ENCODE data around the gene KIAA1958.

KIAA1958 gene

DNA sequence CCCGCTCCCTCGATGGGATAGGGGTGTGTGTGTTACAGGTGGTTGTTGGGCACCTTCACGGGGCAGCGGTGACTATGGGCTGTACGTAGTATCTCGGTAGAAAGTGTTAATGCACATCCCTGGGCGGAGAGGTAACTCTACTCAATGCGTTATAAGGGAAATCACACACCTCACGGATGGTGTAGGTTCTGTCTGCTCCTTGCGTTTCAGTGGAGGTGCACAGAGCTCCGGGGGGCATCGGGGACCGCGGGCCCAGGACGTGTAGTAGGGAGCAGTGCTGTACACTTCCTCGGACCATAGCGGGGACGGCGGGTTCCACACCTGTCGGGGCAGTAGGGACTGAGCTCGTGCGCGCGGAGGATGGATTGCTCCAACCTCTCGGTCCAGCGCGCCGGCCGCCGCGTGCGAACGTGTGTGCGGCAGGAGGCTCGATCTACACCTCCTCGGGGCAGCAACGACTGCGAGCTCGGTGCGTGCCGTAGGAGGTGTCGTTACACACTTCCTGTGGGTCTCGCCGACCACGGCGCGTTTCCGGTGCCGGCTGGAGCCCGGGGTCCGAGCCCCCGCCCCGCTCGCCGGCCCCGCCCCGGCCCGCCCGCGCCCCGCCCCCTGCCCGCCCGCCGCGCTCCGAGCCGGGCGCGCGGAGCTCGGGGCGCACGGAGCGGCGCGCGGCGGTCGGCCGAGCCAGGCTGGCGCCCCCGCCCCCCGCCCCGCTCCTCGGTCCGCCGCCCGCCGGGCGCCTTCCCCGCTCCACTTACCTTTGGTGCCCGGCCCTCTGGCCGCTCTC, at the start of gene KIAA1958:
Gene KIAA1958 (plus strand): TSS at position 607 of the 787 bp plus-strand sequence. CDS start 87,254 bp downstream, outside the sequence.
- peak; percentile 9 for DNase-seq

- no peak for DNase-seq
Observed at GRCh38 chr9:112437406-112437805, 49.2 kb upstream of the KIAA1958 start.

DNA sequence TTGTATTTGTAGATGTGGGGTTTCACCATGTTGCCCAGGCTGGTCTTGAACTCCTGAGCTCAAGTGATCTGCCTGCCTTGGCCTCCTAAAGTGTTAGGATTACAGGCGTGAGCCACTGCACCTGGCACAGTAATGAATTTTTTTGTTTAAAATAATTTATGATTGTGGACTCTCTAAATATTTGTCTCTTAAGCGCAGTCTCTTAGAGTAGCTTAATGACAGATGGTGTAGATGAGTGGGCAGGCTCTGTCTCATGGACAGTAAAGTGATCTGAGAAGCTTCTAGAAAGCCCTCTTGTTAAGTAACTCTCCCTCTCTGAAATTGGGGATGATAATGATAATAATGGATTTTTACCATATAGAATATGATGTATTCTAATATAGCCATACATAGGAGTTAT, 47.5 kb upstream of the KIAA1958 start:
- DNase-seq = no peak

DNA sequence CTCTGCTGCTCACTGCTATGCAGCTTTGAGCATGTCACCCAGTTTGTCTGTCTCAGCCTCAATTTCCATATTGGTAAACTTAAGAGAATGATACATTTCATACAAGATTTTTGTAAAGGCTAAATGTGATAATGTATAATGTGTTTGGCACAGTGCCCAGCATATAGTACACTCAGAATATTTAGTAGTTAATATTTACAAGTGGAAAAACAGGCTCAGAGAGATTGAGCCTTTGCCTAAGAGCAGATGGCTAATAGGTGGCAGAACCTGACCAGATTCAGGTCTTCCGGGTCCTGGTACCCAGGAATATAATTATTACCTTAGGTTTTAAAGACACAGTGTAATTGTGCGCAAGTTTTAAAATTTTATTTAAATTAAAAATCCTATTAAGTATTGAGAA, 46.8 kb upstream of the KIAA1958 start:
- no peak for DNase-seq

- DNase-seq = no peak
Observed at GRCh38 chr9:112443200-112443599, 43.4 kb upstream of the KIAA1958 start.

DNA sequence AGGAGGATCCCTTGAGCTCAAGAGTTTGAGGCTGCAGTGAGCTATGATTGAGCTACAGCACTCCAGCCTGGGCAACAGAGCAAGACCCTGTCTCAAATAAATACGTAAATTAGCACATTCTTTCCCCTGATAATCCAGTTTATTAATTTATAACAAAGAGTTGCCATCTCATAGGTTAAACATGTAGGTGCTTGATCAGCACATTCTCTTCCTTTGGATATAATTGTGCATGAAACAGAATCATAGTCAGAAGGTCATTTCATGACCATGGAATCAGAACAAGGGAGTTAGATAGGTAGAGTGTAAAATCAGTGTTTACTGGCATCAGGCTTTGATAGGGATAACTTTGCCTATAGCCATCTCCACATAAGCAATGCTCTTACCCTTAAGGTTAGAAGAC, 43.0 kb upstream of the KIAA1958 start:
- DNase-seq = no peak

DNA sequence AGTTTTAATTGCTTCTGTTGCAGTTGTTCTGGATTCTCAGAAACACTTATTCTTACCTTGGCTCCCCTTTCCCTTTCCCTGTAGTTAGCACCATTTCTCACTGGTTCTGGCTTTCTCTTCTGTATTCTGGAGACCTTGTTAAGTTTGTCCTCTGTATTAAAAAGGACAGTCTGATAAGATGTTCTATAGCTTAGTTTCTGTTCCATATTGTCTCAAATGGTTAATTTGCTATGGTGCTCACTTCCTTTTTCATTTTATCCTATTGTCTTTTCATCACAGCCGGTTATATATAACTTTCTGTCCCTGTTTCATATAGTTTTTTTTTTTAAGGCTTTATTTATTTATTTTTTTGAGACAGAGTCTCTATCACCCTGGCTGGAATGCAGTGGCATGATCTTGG, 41.4 kb upstream of the KIAA1958 start:
- no peak for DNase-seq

DNA sequence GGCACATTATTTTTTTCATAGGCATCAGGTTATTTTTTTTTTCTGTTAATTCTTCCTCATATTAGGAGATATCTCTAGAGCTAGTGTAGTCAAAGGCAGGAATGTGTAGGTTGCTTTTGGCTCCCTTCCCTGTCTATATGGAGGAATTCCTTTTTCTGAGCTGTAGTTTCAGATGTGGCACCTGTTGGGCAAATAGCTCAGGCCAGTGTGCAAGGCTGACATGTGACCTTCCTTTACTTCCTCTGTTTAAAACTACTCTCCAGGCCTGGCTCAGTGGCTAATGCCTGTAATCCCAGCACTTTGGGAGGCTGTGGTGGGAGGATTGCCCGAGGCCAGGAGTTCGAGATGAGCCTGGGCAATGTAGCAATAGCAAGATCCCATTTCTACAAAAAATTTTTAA, 40.5 kb upstream of the KIAA1958 start:
- no peak for DNase-seq

- no peak for DNase-seq
Observed at GRCh38 chr9:112446526-112446925, 40.1 kb upstream of the KIAA1958 start.

GRCh38 chr9:112447283-112447761, 39.3 kb upstream of the KIAA1958 start:
- DNase-seq = no peak

DNA sequence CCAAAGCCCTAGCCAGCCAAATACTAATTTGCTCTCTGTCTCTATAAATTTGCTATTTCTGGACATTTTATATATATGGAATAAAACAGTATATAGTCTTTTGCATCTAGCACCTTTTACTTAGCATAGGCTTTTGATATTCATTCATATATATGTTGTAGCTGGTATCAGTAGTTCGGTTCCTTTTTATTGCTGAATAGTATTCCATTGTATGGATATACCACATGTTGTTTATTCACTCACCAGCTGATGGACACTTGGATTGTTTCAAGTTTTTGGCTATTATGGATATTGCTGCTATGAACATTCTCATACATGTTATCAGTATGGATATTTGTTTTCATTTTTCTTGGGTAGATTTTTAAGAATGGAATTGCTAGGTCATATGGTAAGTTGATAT, 23.8 kb upstream of the KIAA1958 start:
- no peak for DNase-seq

DNA sequence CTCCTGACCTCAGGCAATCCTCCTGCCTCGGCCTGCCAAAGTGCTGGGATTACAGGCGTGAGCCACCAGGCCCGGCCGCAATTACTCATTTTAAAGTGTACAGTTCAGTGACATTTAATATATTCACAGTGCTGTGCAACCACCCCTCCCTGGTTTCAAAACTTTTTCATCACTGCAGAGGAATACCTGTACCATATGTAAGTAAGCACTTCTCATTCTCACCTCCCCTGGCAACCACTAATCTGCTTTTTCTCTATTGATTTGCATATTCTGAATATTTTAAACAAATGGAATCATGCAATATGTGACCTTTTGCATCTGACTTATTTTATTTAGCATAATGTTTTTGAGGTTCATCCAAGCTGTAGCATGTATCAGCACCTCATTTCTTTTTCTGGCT, 21.3 kb upstream of the KIAA1958 start:
- DNase-seq = no peak

GRCh38 chr9:112472996-112473395, 13.6 kb upstream of the KIAA1958 start:
- DNase-seq = no peak

DNA sequence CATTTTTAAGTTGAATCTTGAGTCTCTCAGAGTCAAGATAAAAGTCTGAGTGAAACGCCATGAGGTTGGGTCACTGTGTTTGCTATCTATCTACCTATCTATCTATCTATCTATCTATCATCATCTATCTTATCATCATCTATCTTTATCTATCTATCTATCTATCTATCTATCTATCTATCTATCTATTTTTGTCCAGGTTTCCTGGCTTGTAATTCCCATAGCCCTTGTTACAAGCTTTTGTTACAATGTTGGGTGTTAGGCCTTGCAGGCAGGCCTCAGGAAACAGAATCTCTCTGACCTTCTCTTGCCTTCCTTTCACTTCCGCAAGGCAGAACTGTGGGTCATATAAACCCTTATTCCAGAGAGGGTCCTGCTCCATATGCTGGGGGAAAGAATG, 12.6 kb upstream of the KIAA1958 start:
- DNase-seq = no peak

- DNase-seq = no peak
Observed at GRCh38 chr9:112475318-112475717, 11.3 kb upstream of the KIAA1958 start.

GRCh38 chr9:112477330-112477729, 9.3 kb upstream of the KIAA1958 start:
- DNase-seq = no peak

DNA sequence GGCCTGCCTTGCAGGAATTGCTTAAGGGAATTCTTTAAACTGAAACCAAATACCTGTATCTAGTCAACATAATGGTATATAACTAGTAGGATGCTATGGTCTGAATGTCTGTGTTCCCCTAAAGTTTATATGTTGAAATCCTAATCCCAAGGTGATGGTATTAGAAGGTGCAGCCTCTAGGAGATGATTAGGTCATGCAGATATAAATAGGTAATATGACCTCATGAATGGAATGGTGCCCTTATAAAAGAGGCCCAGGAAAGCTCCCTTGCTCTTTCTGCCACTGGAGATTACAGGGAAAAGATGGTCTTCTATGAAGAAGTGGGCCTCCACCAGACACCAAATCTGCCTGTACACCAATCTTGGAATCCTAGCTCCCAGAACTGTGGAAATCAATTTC, 7.4 kb upstream of the KIAA1958 start:
- no peak for DNase-seq

DNA sequence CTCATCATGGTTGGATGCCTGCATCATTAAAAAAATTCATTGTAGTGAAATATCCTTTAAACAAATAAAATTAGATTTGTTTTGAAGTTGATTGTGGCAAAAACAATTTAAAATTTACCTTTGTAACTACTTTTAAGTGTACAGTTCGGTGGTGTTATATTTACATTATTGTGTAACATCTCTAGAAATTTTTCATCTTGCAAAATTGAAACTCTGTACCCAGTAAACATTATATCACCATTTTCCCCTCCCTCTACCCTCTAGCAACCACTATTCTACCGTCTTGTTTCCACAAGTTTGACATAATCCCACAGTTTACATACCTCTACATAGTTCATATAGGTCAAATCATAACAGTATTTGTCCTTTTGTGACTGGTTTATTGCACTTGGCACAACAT, 2.0 kb upstream of the KIAA1958 start:
- no peak for DNase-seq

GRCh38 chr9:112485574-112485973, 1.1 kb upstream of the KIAA1958 start:
- no peak for DNase-seq

- no peak for DNase-seq
Observed at GRCh38 chr9:112487008-112487798, 576 bp downstream of the KIAA1958 start.

DNA sequence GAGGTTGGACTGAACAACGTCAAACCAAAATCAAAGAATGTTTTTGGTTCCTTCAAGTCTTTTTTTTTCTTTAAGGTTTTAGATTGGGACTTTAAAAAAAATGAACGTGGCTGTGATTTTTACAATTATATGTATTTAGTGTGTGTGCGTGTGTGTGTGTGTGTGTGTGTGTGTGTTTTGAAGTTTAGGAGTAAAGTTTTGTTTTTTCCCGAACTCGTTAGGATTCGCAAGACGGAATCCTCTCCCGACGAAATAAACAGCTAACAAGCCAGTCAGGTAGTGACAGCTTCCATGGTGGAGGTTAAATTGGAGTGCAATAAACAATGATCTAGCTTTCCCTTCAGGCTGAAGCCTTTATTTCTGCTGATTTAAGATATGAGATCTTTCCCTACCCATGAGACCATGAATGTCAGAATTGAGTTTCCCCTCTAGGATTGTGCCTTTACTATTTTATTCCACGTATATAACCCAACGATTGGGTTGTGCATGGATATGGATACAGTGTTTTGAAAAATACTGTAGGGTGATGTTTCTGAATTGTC, 1.2 kb downstream of the KIAA1958 start:
- no peak for DNase-seq

GRCh38 chr9:112489039-112489546, 2.5 kb downstream of the KIAA1958 start:
- DNase-seq = no peak

GRCh38 chr9:112489876-112490666, 3.4 kb downstream of the KIAA1958 start:
- no peak for DNase-seq
